ENCODE measurements around the gene TBC1D24.
A peak's percentile ranks its signal among the peaks of the same experiment; 100 is the strongest.
"Not testable (repeated sequence)": the region's sequence is repeated elsewhere in the genome, so short reads cannot be mapped to it uniquely, and the experiment has no call there.

The TBC1D24 gene

DNA sequence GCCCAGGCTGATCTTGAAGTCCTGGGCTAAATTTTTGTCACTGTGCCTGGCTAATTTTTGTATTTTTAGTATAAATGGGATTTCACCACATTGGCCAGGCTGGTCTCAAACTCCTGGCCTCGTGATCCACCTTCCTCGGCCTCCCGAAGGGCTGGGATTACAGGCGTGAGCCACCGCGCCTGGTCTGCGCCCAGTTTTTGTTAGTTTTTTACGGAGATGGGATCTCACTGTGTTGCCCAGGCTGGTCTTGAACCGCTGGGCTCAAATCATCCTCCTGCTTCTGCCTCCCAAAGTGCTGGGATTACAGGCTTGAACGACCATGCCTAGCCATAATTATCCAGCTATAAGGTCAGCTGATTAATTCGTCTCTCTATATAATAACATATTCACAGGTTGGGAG lies 59.0 kb downstream of the TBC1D24 start:
- no peak for DNase-seq

DNA sequence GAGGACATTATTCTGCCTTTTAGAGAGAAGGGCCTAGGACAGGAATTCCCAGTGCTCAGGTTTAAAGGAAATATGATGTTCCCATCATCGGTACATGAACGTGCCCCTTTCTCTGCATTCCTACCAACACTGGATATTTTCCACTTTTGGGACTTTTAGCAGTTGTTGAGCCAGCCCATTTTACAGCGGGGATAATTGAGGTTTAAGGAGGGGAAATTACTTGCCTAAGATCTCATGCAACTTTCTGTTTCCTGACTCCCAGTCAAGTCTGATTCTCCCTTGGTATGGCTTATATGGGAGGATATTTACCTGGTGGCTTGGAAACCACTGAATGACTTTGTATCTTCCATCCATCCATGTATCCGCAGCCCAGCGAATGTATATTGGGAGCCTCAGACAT lies 59.4 kb downstream of the TBC1D24 start:
- DNase-seq, result not testable (repeated sequence)

DNA sequence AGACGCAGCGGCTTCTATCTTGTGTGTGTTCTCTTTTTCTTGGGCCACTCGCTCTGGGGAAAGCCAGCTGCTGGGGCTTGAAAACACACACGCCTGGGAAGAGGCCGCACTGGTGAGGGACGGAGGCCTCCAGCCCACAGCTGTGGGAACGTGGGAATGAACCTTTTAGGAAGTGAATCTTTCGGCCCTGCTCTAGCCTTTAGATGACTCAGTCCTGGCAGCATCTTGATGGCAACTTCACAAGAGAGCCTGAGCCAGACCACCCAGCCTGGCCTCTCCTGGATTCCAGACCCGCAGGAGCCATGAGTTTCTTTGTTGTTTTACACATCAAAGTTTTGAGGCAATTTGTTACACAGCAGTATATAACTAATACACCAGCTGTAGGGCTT lies 60.7 kb downstream of the TBC1D24 start:
- no peak for DNase-seq

DNA sequence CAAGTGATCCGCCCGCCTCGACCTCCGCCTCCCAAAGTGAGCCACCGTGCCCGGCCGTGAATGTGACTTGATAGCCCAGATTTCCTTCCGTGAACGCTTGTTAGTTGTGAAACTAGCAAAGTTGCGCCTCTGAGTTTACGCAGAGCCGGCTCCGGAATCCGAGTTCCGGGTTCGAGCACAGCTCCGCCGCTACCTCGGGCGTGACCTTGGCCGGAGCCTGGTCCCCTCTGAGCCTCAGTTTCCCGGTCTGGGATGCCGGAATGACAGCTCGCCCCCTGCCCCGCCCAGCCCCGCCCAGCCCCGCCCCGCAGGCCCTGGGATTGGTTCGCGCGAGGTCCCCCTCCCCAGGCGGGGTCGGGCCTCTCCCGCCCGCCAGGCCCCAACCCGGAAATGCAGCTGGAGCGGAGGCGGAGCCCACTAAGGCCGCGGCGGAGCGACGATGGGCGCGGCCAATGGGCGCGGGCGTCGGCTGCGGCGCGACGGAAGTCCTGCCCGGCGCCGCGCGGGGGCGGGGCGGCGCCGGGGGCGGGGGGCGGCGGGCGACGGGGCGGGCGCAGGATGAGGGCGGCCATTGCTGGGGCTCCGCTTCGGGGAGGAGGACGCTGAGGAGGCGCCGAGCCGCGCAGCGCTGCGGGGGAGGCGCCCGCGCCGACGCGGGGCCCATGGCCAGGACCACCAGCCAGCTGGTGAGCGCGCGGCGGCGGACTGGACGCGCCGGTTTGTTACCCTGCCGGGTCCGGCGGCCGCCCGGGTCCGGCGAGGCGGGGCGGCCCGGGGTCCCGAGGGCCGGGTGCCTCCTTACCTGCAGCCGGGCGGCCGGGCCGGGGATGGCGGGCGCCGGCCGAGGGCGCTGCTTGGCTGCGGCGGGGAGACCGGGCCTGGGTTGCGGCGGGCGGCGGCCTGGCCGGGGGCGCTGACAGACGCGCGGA lies 62.8 kb downstream of the TBC1D24 start, which contains the start of gene PDPK1:
PDPK1 (plus strand) TSS at position 571 of the 929 bp plus-strand sequence; CDS start at position 663, 92 bp downstream.
- peak; percentile 66 for DNase-seq

DNA sequence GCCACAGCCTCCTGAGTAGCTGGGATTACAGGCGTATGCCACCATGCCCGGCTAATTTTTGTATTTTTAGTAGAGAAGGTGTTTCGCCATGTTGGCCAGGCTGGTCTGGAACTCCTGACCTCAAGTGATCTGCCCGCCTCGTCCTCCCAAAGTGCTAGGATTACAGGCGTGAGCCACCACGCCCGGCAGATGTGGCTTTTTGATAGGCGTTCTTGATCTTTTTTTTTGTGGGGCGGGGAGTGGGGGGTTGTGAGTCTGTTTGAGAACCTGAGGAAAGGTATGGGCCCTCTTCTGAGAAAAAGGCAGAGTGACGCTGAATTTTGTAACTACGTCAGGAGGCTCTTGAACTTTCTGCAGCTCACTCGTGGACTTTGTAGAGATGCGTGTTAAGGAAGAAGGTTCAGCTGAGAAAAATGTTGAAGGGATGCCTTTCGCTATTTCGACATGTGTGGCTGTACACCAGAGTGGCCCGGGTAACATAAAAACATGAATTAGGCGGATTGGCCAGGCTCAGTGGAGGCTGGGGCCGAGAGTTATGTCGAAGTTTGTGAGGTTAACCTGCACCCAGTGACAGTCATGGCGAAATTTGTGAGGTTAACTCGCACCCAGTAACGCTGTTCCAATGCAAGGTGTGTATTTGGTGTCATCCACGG lies 64.4 kb downstream of the TBC1D24 start:
- not testable (repeated sequence) for DNase-seq

DNA sequence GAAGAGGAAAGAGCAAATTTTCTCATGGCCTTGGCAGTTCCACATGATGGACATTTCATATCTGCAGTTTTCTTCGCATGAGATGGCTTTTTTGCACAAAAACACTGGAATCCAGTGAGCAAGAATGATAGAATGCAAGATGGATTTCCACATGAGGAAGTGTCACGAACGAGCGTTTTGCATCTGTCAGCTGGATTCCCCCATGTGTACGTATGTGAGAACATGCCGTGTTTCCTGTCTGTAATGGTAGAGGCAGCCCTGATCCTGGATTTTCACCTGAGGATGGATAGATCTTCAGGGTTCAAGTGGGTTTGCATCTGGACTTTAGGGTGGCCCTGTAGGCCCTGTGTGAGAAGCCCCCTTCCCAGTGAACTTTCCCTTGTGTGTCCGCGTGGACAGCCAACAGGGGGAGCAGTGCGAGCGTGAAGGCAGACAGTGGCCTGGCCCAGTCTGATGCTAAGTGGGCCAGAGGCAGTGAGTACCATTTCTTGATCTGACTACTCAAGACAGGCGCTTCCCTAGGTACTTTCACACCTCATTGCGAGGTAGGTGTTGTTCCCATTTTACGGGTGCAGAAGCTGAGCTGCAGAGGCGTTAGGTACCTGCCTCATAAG lies 65.0 kb downstream of the TBC1D24 start:
- not testable (repeated sequence) for DNase-seq

DNA sequence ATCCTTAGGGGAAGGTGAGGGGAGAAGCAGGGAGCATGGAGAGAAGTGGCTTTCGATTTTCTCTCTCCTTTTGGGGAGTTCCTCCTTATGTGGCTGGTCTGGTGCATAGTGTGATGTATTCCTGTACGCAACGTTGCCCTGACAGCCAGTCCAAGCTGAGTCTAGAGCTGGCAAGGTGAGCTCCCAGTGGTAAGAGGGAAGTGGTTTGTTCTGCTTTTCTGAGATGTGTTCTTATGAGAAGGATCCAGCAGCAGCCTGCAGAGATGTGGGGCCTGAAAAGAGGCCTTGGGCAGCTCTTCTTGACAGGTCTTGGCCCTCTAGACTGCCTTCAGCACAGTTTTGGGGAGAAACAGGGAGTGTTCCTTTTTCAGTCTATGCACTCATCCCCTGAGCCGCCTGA lies 66.0 kb downstream of the TBC1D24 start:
- DNase-seq, result not testable (repeated sequence)

DNA sequence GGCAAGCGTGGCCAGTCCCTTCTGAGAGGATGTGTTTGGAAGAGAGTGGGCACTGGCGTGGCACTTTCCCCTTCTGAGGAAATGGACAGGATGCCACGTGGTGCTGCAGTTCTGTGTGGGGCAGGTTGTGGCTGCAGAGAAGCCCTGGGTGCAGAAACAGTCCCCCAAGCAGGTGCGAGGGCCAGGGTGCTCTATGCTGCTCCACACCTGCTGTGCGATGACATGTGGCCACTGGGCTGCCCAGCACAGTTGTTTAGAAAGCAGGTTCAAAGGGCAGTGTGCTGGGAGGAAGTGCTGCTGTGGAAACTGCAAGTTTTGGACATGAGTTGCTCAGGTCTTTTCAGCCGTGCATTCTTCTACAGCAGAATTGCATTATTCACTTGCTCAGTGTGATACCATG lies 66.5 kb downstream of the TBC1D24 start:
- DNase-seq, result not testable (repeated sequence)

DNA sequence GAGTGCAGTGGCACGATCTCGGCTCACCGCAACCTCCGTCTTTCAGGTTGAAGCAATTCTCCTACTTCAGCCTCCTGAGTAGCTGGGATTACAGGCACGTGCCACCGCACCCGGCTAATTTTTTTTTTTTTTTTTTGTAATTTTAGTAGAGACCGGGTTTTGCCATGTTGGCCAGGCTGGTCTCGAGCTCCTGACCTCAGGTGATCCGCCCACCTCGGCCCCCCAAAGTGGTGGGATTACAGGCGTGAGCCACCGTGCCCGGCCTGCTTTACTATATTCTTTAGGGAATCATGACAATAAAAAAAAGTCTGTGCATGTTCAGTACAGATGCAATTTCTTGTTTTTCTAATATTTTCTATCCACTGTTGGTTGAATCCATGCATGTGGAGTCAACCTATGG lies 68.8 kb downstream of the TBC1D24 start:
- not testable (repeated sequence) for DNase-seq

DNA sequence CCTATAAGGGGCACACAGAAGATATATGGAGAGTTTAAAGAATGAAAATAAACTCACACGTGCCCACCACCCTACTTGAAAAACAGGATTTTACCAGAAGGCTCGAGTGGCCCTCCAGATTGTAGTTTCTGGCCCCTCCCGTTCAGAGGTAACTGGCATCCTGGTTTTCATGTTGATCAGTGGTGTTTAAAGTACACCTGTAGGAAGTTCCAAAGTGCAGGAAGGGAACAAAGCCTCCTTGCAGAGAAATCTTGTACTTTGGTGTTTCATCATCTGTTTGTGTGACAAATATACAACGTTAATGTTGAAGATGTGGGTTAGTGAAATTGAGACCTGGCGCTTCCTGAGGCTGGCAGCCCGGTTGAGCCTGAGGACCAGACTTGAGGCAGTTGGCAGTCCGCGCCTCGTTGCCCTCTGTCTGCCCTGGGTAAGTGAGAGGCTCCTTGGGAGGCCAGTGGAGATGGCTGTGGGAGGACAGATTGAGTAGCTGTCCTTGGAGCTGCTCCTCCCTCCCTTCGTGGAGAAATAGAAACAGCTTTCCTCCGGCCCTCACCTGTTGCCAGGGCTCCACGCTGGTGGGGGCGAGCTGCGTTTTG lies 75.5 kb downstream of the TBC1D24 start:
- not testable (repeated sequence) for DNase-seq

DNA sequence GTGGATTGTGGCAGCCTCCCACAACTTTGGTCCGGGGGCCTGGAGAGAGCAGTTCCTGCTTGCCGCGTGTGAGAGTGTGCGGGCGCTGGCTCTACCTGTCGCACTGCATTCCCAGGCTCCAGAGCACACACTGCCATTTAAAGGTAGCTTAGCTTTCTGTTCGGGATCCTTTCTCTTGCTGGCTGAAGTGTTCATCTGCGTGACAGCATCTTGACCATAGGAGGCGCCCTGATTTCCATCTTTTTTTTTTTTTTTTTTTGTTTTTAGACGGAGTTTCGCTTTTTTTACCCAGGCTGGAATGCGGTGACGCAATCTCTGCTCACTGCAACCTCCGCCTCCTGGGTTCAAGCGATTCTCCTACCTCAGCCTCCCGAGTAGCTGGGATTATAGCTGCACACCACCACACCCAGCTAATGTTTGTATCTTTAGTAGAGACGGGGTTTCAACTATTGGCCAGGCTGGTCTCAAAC lies 76.5 kb downstream of the TBC1D24 start:
- not testable (repeated sequence) for DNase-seq

DNA sequence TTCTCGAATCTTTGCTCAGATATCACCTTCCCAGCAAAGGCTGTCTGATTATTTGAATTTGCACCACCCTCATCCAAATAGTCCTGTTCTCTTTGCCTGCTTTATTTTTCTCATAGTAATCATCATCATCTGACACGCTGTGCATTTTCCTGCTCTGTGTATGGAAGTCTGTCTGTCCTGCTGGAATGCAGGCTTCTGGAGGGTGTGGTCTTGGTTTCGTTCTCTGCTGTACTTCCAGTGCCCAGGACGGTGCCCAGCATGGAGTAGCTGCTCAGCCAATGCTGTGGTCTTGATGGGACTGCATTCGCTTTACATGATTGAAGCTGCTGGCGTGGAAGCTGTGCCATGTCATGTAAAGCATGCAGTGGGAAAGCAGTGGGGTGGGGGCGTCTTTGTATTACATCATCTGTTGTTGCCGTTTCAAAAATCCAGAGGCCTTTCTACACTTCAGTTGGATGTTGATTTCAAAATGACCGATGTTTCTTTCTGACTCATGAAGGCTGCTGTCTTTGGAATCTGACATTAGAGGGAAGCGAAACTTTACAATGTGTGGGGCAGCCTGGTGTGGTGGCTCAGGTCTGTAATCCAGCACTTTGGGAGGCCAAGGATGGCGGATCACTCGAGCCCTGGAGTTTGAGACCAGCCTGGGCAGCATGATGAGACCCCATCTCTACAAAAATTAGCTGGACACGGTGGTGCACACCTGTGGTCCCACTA lies 79.9 kb downstream of the TBC1D24 start:
- not testable (repeated sequence) for DNase-seq

All from NCI-H1436 treated with DMSO at 0.1 percent for 48 hours (cell line).